Loucy (cell line): ENCODE measurements around the gene BRAP.

Experiments used
- H2AFZ ChIP-seq: fragments of 200-600 bp; sonication (generic); 2 replicates; pipeline ENCODE4 v1.6.0; 2016; ENCODE audit warnings: antibody characterized with exemption, mild to moderate bottlenecking, low read length, moderate library complexity
- H3F3A ChIP-seq: fragments of 200-600 bp; 2 replicates; pipeline ENCODE4 v1.6.0; 2016; ENCODE audit warnings: antibody characterized with exemption, low read depth, mild to moderate bottlenecking
- H3K27me3 ChIP-seq: fragments of 200-600 bp; sonication (generic); 2 replicates; pipeline ENCODE4 v1.6.1; 2014; ENCODE audit warnings: low read length, mild to moderate bottlenecking; ENCODE audit not compliant: insufficient read depth, poor library complexity, severe bottlenecking
- H3K36me3 ChIP-seq: fragments of 200-600 bp; sonication (generic); 2 replicates; pipeline ENCODE4 v1.6.1; 2016; ENCODE audit warnings: low read length; ENCODE audit not compliant: insufficient read depth
- H3K4me1 ChIP-seq: fragments of 200-600 bp; sonication (generic); 2 replicates; pipeline ENCODE4 v1.5.1; 2014; ENCODE audit warnings: low read length, mild to moderate bottlenecking; ENCODE audit not compliant: insufficient read depth, poor library complexity, severe bottlenecking
- H3K4me2 ChIP-seq: fragments of 200-600 bp; sonication (generic); 2 replicates; pipeline ENCODE4 v1.6.0; 2014; ENCODE audit warnings: antibody characterized with exemption, low read length, low read depth, mild to moderate bottlenecking; ENCODE audit not compliant: poor library complexity, severe bottlenecking
- H3K4me3 ChIP-seq: fragments of 200-600 bp; sonication (generic); 2 replicates; pipeline ENCODE4 v1.5.1; 2014; ENCODE audit warnings: low read length, mild to moderate bottlenecking, mixed read lengths; ENCODE audit not compliant: poor library complexity, severe bottlenecking
- H3K79me2 ChIP-seq: fragments of 200-600 bp; sonication (generic); 2 replicates; pipeline ENCODE4 v1.6.1; 2014; ENCODE audit warnings: low read length; ENCODE audit not compliant: insufficient read depth
- H3K9ac ChIP-seq: fragments of 200-600 bp; sonication (generic); 2 replicates; pipeline ENCODE4 v1.6.0; 2014; ENCODE audit warnings: mild to moderate bottlenecking, low read depth, low read length, moderate library complexity; ENCODE audit not compliant: poor library complexity, severe bottlenecking
- H3K9me2 ChIP-seq: fragments of 200-600 bp; sonication (generic); replicated peaks from 2 replicates; pipeline ENCODE4 v1.6.1; 2016; ENCODE audit warnings: low read depth, low read length, mixed read lengths
- H3K9me3 ChIP-seq: fragments of 200-600 bp; sonication (generic); 2 replicates; pipeline ENCODE4 v1.6.1; 2014; ENCODE audit warnings: mild to moderate bottlenecking, antibody characterized with exemption, low read length, low read depth; ENCODE audit not compliant: insufficient read depth
- H4K20me1 ChIP-seq: fragments of 200-600 bp; sonication (generic); 2 replicates; pipeline ENCODE4 v1.6.0; 2014; ENCODE audit warnings: antibody characterized with exemption, low read length, mild to moderate bottlenecking; ENCODE audit not compliant: insufficient read depth, poor library complexity, severe bottlenecking
- EZH2phosphoT487 ChIP-seq: fragments of 200-600 bp; IDR thresholded peaks from 2 replicates; pipeline ENCODE4 v1.6.1; 2018; ENCODE audit warnings: antibody characterized with exemption, mild to moderate bottlenecking, moderate library complexity, borderline replicate concordance
- TF ChIP-seq, protein P1 (sequence below): fragments of 200-600 bp; sonication (generic); conservative IDR thresholded peaks from 2 replicates; pipeline ENCODE4 v1.5.1; 2014; ENCODE audit warnings: mild to moderate bottlenecking, antibody characterized with exemption, low read length

The BRAP gene

GRCh38 chr12:111640506-111640905 lies 45.2 kb downstream of the BRAP start:
- H2AFZ ChIP-seq: no peak overlapping the region
- H3K9me2 ChIP-seq: no peaks in the 10 kb centered on the region
- no peak overlapping the region for H3K9ac ChIP-seq
- H3F3A ChIP-seq: no peaks in the 10 kb centered on the region
- no peaks in the 10 kb centered on the region for H4K20me1 ChIP-seq
- peaks cover 33% of the 10 kb centered on the region for H3K36me3 ChIP-seq
- TF ChIP-seq EZH2phosphoT487: no peak
- TF ChIP-seq, protein P1, sequence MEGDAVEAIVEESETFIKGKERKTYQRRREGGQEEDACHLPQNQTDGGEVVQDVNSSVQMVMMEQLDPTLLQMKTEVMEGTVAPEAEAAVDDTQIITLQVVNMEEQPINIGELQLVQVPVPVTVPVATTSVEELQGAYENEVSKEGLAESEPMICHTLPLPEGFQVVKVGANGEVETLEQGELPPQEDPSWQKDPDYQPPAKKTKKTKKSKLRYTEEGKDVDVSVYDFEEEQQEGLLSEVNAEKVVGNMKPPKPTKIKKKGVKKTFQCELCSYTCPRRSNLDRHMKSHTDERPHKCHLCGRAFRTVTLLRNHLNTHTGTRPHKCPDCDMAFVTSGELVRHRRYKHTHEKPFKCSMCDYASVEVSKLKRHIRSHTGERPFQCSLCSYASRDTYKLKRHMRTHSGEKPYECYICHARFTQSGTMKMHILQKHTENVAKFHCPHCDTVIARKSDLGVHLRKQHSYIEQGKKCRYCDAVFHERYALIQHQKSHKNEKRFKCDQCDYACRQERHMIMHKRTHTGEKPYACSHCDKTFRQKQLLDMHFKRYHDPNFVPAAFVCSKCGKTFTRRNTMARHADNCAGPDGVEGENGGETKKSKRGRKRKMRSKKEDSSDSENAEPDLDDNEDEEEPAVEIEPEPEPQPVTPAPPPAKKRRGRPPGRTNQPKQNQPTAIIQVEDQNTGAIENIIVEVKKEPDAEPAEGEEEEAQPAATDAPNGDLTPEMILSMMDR: no peak
- H3K4me1 ChIP-seq: no peaks in the 10 kb centered on the region
- H3K79me2 ChIP-seq: no peaks in the 10 kb centered on the region
- H3K9me3 ChIP-seq: no peaks in the 10 kb centered on the region
- no peak overlapping the region for H3K4me3 ChIP-seq
- H3K4me2 ChIP-seq: no peak overlapping the region
- H3K27me3 ChIP-seq: no peaks in the 10 kb centered on the region

GRCh38 chr12:111638556-111638955 lies 47.2 kb downstream of the BRAP start:
- H3K4me1 ChIP-seq: no peaks in the 10 kb centered on the region
- H3F3A ChIP-seq: no peaks in the 10 kb centered on the region
- no peaks in the 10 kb centered on the region for H3K79me2 ChIP-seq
- no peak overlapping the region for H3K9ac ChIP-seq
- no peaks in the 10 kb centered on the region for H3K9me3 ChIP-seq
- no peaks in the 10 kb centered on the region for H4K20me1 ChIP-seq
- H3K36me3 ChIP-seq: peaks cover 17% of the 10 kb centered on the region
- H2AFZ ChIP-seq: no peak overlapping the region
- no peaks in the 10 kb centered on the region for H3K27me3 ChIP-seq
- no peak overlapping the region for H3K4me3 ChIP-seq
- H3K9me2 ChIP-seq: no peaks in the 10 kb centered on the region
- no peak overlapping the region for H3K4me2 ChIP-seq
- no peak for TF ChIP-seq EZH2phosphoT487
- TF ChIP-seq, protein P1: no peak

GRCh38 chr12:111636209-111636945 lies 49.4 kb downstream of the BRAP start:
- no peaks in the 10 kb centered on the region for H3K27me3 ChIP-seq
- no peaks in the 10 kb centered on the region for H3K9me3 ChIP-seq
- H3K9ac ChIP-seq: no peak overlapping the region
- H3K79me2 ChIP-seq: no peaks in the 10 kb centered on the region
- H3F3A ChIP-seq: no peaks in the 10 kb centered on the region
- no peak overlapping the region for H3K4me2 ChIP-seq
- H2AFZ ChIP-seq: no peak overlapping the region
- no peaks in the 10 kb centered on the region for H3K36me3 ChIP-seq
- no peak overlapping the region for H3K4me3 ChIP-seq
- no peak for TF ChIP-seq EZH2phosphoT487
- TF ChIP-seq, protein P1: no peak
- no peaks in the 10 kb centered on the region for H4K20me1 ChIP-seq
- no peaks in the 10 kb centered on the region for H3K9me2 ChIP-seq
- no peaks in the 10 kb centered on the region for H3K4me1 ChIP-seq
